Kidney epithelial cell (primary cell): ENCODE measurements around the gene GRIK1. TPM values are rescaled to one million over a fixed set of nuclear protein-coding genes. Genes with fewer than 3 reads are reported as not detected.
A peak's percentile ranks its signal among the peaks of the same experiment; 100 is the strongest.

Experiments
- DNase-seq: peaks from one replicate; pipeline ENCODE4 v3.0.0-alpha.2; 2010; ENCODE audit warnings: low read depth
- H3K27me3 ChIP-seq: 2 replicates; pipeline ENCODE4 v1.6.0; 2011; ENCODE audit warnings: low read length; ENCODE audit not compliant: control insufficient read depth, insufficient read depth
- H3K36me3 ChIP-seq: 2 replicates; pipeline ENCODE4 v1.5.1; 2011; ENCODE audit warnings: low read length; ENCODE audit not compliant: control insufficient read depth, insufficient read depth
- H3K4me3 ChIP-seq: 2 replicates; pipeline ENCODE4 v1.5.1; 2011; ENCODE audit warnings: low read depth, mild to moderate bottlenecking, control low read depth, low read length
- CTCF ChIP-seq: IDR thresholded peaks from 2 replicates; pipeline ENCODE4 v1.5.1; 2011; ENCODE audit warnings: mild to moderate bottlenecking, moderate library complexity, low read length, control low read depth, inconsistent platforms; ENCODE audit not compliant: insufficient read depth, poor library complexity, severe bottlenecking
- total RNA-seq: library from RNA; depleted of rRNA; stranded (reverse); fragments of >200 nt; gene quantifications from 2 replicates; pipeline ENCODE4 v1.2.3, GENCODE V29; 2015

GRIK1 gene
- total RNA-seq, 1 donor from 2014 or later = not detected

GRCh38 chr21:29851611-29852010 lies 88.2 kb downstream of the GRIK1 start:
- Histone ChIP-seq H3K27me3 (no peaks in the 10 kb centered on the region), H3K36me3 (no peaks in the 10 kb centered on the region), H3K4me3 (no peak overlapping the region)
- DNase-seq = no peak
- TF ChIP-seq CTCF = no peak

DNA sequence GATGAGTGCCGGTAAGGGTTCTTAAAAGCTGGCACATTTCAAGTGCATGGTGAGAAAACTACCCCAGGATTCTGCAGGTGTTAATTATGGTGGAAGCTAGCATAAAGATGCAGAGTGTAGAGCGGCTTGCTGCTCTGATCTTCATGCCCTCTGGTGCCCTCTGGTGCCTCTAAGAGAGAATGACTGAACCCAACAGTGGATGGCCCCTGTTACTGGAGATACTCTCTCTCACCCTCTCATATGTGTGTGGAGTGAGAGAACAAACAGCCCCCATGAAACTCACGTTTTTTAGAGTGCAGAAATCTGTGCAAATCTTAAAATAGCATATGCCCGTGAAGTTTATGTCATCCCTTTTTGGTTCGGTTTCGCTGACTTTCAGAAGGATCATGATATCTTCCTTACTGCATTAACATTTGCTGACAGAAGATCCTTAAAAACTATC lies 90.0 kb downstream of the GRIK1 start:
- DNase-seq = peak; percentile 12
- peak; percentile 85 for TF ChIP-seq CTCF
- no peaks in the 10 kb centered on the region for H3K36me3 ChIP-seq
- H3K4me3 ChIP-seq = no peak overlapping the region
- no peaks in the 10 kb centered on the region for H3K27me3 ChIP-seq

- no peak for TF ChIP-seq CTCF
- Histone ChIP-seq H3K4me3 (no peak overlapping the region), H3K36me3 (no peaks in the 10 kb centered on the region), H3K27me3 (no peaks in the 10 kb centered on the region)
- DNase-seq = no peak
Observed at GRCh38 chr21:29843804-29844203, 96.0 kb downstream of the GRIK1 start.

- no peak overlapping the region for H3K4me3 ChIP-seq
- no peak for TF ChIP-seq CTCF
- no peaks in the 10 kb centered on the region for H3K36me3 ChIP-seq
- no peak for DNase-seq
- no peaks in the 10 kb centered on the region for H3K27me3 ChIP-seq
Observed at GRCh38 chr21:29834617-29835016, 105.2 kb downstream of the GRIK1 start.

DNA sequence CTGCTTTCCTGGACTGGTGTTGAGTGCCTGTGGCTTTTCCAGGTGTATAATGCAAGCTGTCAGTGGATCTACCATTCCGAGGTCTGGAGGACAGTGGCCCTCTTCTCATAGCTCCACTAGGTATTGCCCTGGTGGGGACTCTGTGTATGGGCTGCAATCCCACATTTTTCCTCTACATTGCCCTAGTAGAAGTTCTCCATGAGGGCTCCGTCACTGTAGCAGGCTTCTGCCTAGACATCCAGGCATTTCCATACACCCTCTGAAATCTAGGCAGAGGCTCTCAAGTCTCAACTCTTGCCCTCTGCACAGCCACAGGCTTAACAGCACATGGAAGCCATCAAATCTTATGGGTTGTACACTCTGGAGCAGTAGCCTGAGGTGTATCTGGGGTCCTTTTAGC lies 107.6 kb downstream of the GRIK1 start:
- TF ChIP-seq CTCF = no peak
- Histone ChIP-seq H3K4me3 (no peak overlapping the region), H3K27me3 (no peaks in the 10 kb centered on the region), H3K36me3 (no peaks in the 10 kb centered on the region)
- no peak for DNase-seq

DNA sequence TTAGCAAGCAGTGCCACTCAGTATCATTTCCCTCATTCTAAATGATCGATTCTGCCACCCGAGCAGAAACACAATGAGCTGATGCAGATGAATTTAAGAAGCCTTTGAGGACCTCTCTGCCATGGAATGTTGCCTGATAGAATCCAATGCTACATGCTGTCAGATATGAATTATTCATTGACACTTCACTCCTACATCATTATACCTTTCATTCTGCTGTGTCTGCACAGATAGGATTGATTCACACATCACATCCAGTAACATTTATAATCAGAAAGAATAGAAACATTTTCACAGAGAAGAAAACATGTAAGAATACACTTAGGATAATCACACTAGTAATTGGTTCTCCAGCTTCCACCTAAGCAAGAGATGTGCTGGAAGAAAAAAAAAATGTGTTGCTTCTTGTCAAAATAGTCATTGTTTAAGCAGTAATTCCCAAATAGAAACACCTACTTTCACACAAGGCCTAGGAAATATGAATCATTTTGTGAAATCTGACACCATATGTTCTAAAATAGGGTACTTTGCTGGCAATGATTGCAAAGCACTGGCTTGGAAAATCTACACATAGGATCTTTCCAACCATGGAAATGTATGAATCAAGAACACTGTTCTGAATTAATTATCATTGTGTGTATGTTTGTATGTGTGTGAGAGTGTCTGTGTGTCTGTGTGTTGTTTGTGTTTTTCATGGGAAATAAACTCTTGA lies 110.1 kb downstream of the GRIK1 start:
- Histone ChIP-seq H3K27me3 (no peaks in the 10 kb centered on the region), H3K4me3 (no peak overlapping the region), H3K36me3 (no peaks in the 10 kb centered on the region)
- DNase-seq = no peak
- no peak for TF ChIP-seq CTCF
